Gastroesophageal sphincter (tissue), 3 donors: ENCODE measurements around the gene SLC6A9.

Source experiments
- EP300 ChIP-seq: sonication (generic); formaldehyde crosslinking; IDR thresholded peaks from one replicate; pipeline ENCODE4 v1.6.1; 2017; ENCODE audit warnings: antibody characterized with exemption, mild to moderate bottlenecking
- TF ChIP-seq, protein P1 (sequence below), 4 experiments: fragments of 200-600 bp in 2 of 4; fragments of 450-650 bp in 2 of 4; sonication (generic) in 1 of 4; IDR thresholded peaks; one replicate each; pipeline ENCODE4 v1.5.1; 2017 to 2019; ENCODE audit warnings: antibody characterized with exemption in 4 of 4, mild to moderate bottlenecking in 2 of 4, moderate library complexity in 2 of 4

DNA sequence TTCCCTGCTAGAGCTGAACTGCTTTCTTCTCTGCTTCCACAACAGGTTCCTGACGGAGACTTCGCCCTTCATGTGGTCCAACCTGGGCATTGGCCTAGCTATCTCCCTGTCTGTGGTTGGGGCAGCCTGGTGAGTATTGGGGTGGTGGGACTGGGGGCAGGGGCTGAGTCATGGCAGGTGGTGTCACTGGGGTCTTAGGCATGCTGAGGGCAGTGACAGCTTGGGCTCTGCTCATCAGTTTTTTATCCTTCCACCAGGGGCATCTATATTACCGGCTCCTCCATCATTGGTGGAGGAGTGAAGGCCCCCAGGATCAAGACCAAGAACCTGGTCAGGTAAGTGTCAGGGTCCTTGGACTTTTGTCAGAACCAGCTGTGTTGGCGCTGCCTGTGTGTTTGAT is 55.2 kb downstream of the SLC6A9 start:
- TF ChIP-seq, protein P1, sequence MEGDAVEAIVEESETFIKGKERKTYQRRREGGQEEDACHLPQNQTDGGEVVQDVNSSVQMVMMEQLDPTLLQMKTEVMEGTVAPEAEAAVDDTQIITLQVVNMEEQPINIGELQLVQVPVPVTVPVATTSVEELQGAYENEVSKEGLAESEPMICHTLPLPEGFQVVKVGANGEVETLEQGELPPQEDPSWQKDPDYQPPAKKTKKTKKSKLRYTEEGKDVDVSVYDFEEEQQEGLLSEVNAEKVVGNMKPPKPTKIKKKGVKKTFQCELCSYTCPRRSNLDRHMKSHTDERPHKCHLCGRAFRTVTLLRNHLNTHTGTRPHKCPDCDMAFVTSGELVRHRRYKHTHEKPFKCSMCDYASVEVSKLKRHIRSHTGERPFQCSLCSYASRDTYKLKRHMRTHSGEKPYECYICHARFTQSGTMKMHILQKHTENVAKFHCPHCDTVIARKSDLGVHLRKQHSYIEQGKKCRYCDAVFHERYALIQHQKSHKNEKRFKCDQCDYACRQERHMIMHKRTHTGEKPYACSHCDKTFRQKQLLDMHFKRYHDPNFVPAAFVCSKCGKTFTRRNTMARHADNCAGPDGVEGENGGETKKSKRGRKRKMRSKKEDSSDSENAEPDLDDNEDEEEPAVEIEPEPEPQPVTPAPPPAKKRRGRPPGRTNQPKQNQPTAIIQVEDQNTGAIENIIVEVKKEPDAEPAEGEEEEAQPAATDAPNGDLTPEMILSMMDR (IDR thresholded peaks at IDR 0.05): no peak
- no peak for TF ChIP-seq EP300
